Heart left ventricle (tissue), 16 donors: ENCODE measurements around the gene RASL11B. TPM values are rescaled to one million over a fixed set of nuclear protein-coding genes. Genes with fewer than 3 reads are reported as not detected.
A peak's percentile ranks its signal among the peaks of the same experiment; 100 is the strongest.

ENCODE experiments used
- ATAC-seq, 4 donors: fragments of 200-7000 bp; cut with Tn5 transposase; one replicate each; pipeline ENCODE4 v1.9.1; 2020 to 2022; ENCODE audit warnings: moderate library complexity in 4 of 4, mild to moderate bottlenecking in 3 of 4, moderate number of reproducible peaks in 1 of 4
- DNase-seq, 5 donors: peaks; one replicate each; pipeline ENCODE4 v3.0.0-alpha.2; 2020
- H3K27ac ChIP-seq, 12 donors: fragments of 200-600 bp; sonication (generic) in 4 of 12; one replicate each; pipeline versions ENCODE4 v1.5.0 to v1.8.0; 2016 to 2022; ENCODE audit warnings: mild to moderate bottlenecking in 2 of 12
- H3K27me3 ChIP-seq, 9 donors: fragments of 200-600 bp; sonication (generic) in 2 of 9; one replicate each; pipeline versions ENCODE4 v1.5.1 to v1.8.0; 2016 to 2022; ENCODE audit warnings: mild to moderate bottlenecking in 3 of 9
- H3K36me3 ChIP-seq, 9 donors: fragments of 200-600 bp; sonication (generic) in 2 of 9; one replicate each; pipeline versions ENCODE4 v1.5.0 to v1.8.0; 2018 to 2022; ENCODE audit warnings: mild to moderate bottlenecking in 2 of 9
- H3K4me1 ChIP-seq, 12 donors: fragments of 200-600 bp; sonication (generic) in 4 of 12; one replicate each; pipeline versions ENCODE4 v1.5.0 to v1.8.0; 2016 to 2022; ENCODE audit warnings: mild to moderate bottlenecking in 3 of 12
- H3K4me3 ChIP-seq, 12 donors: fragments of 200-600 bp; sonication (generic) in 4 of 12; one replicate each; pipeline versions ENCODE4 v1.5.0 to v1.8.0; 2017 to 2022; ENCODE audit warnings: mild to moderate bottlenecking in 9 of 12, moderate library complexity in 4 of 12
- H3K9me3 ChIP-seq, 12 donors: fragments of 200-600 bp; sonication (generic) in 4 of 12; one replicate each; pipeline versions ENCODE4 v1.5.0 to v1.8.0; 2016 to 2022; ENCODE audit warnings: mild to moderate bottlenecking in 1 of 12
- CTCF ChIP-seq, 12 donors: fragments of 200-600 bp; sonication (generic) in 4 of 12; IDR thresholded peaks; one replicate each; pipeline versions ENCODE4 v1.5.0 to v1.8.0; 2018 to 2022; ENCODE audit warnings: antibody characterized with exemption in 12 of 12, mild to moderate bottlenecking in 5 of 12
- POLR2A ChIP-seq, 2 donors: fragments of 450-650 bp; IDR thresholded peaks; one replicate each; pipeline ENCODE4 v1.6.1; 2017; ENCODE audit warnings: antibody characterized with exemption in 2 of 2, mild to moderate bottlenecking in 2 of 2, moderate library complexity in 2 of 2
- WGBS, 4 donors: extraction: QIAGEN DNeasy Blood & Tissue Kit in 2 of 4; methylation state at CpG; one replicate each; pipeline versions ENCODE4 v1.1.5 to v1.1.7; 2013 to 2018; 5-methylcytosine and 5-hydroxymethylcytosine counted together
- intact Hi-C, 10 donors: fragments of 100-400 bp; cut with DNase I; formaldehyde crosslinking; loops; one replicate each; pipeline versions ENCODE4 v1.11.1 to v1.14.2; 2022
- long read RNA-seq, 3 donors: library from polyadenylated mRNA; unstranded; transcript quantifications; one replicate each; pipeline ENCODE4 v2.0.0, GENCODE V29; 2020 to 2021
- polyA plus RNA-seq, 2 donors: library from polyadenylated mRNA; stranded (reverse); fragments of 200-250 nt; gene quantifications; one replicate each; pipeline ENCODE4 v1.2.3, GENCODE V29; 2013
- total RNA-seq, 9 donors: library from RNA; depleted of rRNA in 2 of 9; stranded (reverse); fragments of >200 nt in 2 of 9; fragmentation: NEBNext Ultra II Directional in 3 of 9; extraction: Animal tissue kit (Norgen Biotek cat#: 25700) in 3 of 9; gene quantifications; one replicate each; pipeline versions ENCODE4 v1.1.0 to v1.2.4, GENCODE V29; 2016 to 2023
- donor health status: ischemic (EF 13 %, LVEDD 7.1; RV severe dilation, severe dysfunction).
- donor health status: healthy with polysubstance abuse.
- donor health status: DM: no; HTN: yes; CAD: no.
- donor health status: DM: no; HTN: no; CAD: no.
- donor health status: ischemic (EF 25% LVEDD 6.9; RV normal size, moderate dysfunction).
- donor health status: ischemic (EF 25% LVEDD 5.7; RV mildly dilated, moderate dysfunction).
- donor health status: healthy.
- donor health status: DM: yes; HTN: yes; CAD: no.
- donor health status: ischemic (EF 35%, LVEDD 5.7; RV mildly dilated, moderate dysfunction).
- donor health status: nonischemic (EF 11% LVEDD 7.7; RV severe dilation, severe dysfunction).
- donor health status: DM: yes; HTN: yes; CAD: no.
- donor health status: PGD.
- donor health status: ischemic (EF 29% LVEDD 5.4; RV normal size, mild dysfunction).
- donor health status: nonischemic (EF 23%, LVEDD 6.1; RV moderate dilation, normal function).

Gene RASL11B
- total RNA-seq (10 to 100 TPM in 2 of 9 donors, 1 to 10 TPM in 7; 2.7 to 16.1 (median 5.5) TPM), polyA plus RNA-seq (1 to 10 TPM; 4.4 to 8.0 TPM)
- long read RNA-seq, donor 1, partial matches to known transcripts = 0 of 3 reads
- long read RNA-seq, donor 1, other reads (novel, unspliced or antisense) = 0 of 3 reads
- long read RNA-seq, donor 2, transcript RASL11B-201 (4 exons, 1,995 nt) = major isoform, 5 of 6 reads
- long read RNA-seq, donor 2, partial matches to known transcripts = 1 of 6 reads
- long read RNA-seq, donor 2, other reads (novel, unspliced or antisense) = 0 of 6 reads
- long read RNA-seq, donor 3, partial matches to known transcripts = 0 of 2 reads
- long read RNA-seq, donor 3, other reads (novel, unspliced or antisense) = 0 of 2 reads

GRCh38 chr4:52861879-52862616, at the start of gene RASL11B:
TSS of gene RASL11B (plus strand) at chr4:52862317. CDS start at chr4:52862508, 191 bp downstream.
- DNase-seq (peak; percentile 86 to 92 (median 91)), ATAC-seq (peak; percentile 92 to 98 (median 98))
- intact Hi-C loops = loop anchor here in 9 of 10 donors (2.0 to 10.0 kb wide), 12 partner anchors 93 to 487 kb away; no protein-coding TSS in a partner anchor
- peak in 7 of 12 donors; percentile 33 to 52 (median 40) for TF ChIP-seq CTCF (IDR thresholded peaks at IDR 0.05)
- TF ChIP-seq POLR2A (IDR thresholded peaks at IDR 0.05) = peak; percentile 52 to 96
- H3K4me3 ChIP-seq = peak within 1 kb of the TSS; percentile 64 to 91 (median 74)
- peaks cover 0 to 48% (median 27%) of the 10 kb centered on the region in 12 donors for H3K4me1 ChIP-seq
- H3K36me3 ChIP-seq = peaks cover 0 to 21% (median 4%) of the 10 kb centered on the region in 9 donors
- whole genome bisulfite sequencing, 4 donors = 0 to 1% (median 1%) methylated on average over 40 to 94 of the region's 94 CpGs
- peaks cover 0 to 15% (median 0%) of the 10 kb centered on the region in 9 donors for H3K27me3 ChIP-seq
- peaks cover 0 to 10% (median 3%) of the 10 kb centered on the region in 12 donors for H3K9me3 ChIP-seq
- peak within 1 kb of the TSS; percentile 17 to 90 (median 74) for H3K27ac ChIP-seq

- H3K27me3 ChIP-seq = no peaks in the 10 kb centered on the region
- H3K4me3 ChIP-seq = no peak overlapping the region
- 71 to 79% (median 77%) methylated on average over 4 of the region's 4 CpGs for WGBS, 4 donors
- H3K27ac ChIP-seq = no peak overlapping the region
- H3K36me3 ChIP-seq = no peaks in the 10 kb centered on the region
- ATAC-seq = no peak
- intact Hi-C loops = no loop called here
- no peaks in the 10 kb centered on the region for H3K9me3 ChIP-seq
- no peaks in the 10 kb centered on the region for H3K4me1 ChIP-seq
- TF ChIP-seq CTCF (IDR thresholded peaks at IDR 0.05) = no peak
- DNase-seq = no peak
These were observed 48.6 kb upstream of the RASL11B start for GRCh38 chr4:52813546-52813945.

DNA sequence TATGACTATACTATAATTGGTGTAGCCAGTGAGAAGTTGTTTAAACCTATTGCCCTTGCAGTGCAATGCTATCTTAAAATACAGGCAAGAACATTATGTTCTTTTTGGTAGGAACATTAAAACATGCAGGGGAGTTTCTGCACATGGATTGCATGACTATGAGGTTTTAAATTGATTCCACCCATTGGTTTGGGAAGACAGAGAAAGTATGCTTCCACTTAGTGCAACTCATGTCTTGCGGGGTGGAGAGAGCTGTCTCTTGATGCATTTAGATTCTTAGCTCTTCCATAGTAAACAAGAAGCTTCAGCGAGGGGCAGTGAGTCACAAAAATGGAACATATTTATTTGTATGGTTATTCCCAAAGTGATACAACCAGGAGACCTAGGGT, 39.5 kb upstream of the RASL11B start:
- WGBS, 4 donors = 76 to 92% (median 85%) methylated on average over 2 of the region's 2 CpGs
- H3K9me3 ChIP-seq = no peaks in the 10 kb centered on the region
- H3K36me3 ChIP-seq = no peaks in the 10 kb centered on the region
- peak overlapping the region in 1 of 12 donors; percentile 19 for H3K27ac ChIP-seq
- H3K4me1 ChIP-seq = peaks cover 0 to 22% (median 11%) of the 10 kb centered on the region in 12 donors
- H3K4me3 ChIP-seq = no peak overlapping the region
- H3K27me3 ChIP-seq = no peaks in the 10 kb centered on the region
- ATAC-seq (no peak), DNase-seq (no peak)
- TF ChIP-seq POLR2A (IDR thresholded peaks at IDR 0.05) = no peak
- TF ChIP-seq CTCF (IDR thresholded peaks at IDR 0.05) = no peak
- intact Hi-C loops = no loop called here
